KOPT-K1 (cell line): ENCODE results near the gene GRIN3B.

ENCODE experiments used
- H3K27ac ChIP-seq: fragments of 200-600 bp; sonication (generic); 2 replicates; pipeline ENCODE4 v1.5.1; 2016; ENCODE audit warnings: antibody characterized with exemption, mild to moderate bottlenecking, low read depth, low read length; ENCODE audit not compliant: poor library complexity, severe bottlenecking
- H3K36me3 ChIP-seq: fragments of 200-600 bp; sonication (generic); 2 replicates; pipeline ENCODE4 v1.5.1; 2017; ENCODE audit warnings: antibody characterized with exemption, mild to moderate bottlenecking, low read length, moderate library complexity; ENCODE audit not compliant: insufficient read depth
- H3K9me3 ChIP-seq: fragments of 200-600 bp; sonication (generic); 2 replicates; pipeline ENCODE4 v1.5.1; 2017; ENCODE audit warnings: antibody characterized with exemption, low read length, mild to moderate bottlenecking; ENCODE audit not compliant: insufficient read depth, poor library complexity, severe bottlenecking

The GRIN3B gene

DNA sequence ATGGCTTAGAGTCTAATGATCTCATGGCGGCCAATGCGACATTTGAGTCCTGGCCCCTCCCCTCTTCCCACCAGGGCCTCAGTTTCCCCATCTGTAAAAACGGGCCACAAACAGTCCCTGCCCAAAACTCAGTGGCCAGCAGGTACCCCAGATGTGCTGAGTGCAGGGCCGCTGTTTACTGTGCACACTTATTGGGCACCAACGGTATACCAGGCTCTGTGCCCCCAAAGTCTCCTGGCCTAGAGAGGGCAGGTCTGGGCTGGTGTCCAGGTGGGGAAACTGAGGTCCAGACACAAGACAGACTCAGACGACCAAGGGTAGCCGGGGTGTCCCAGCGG, 39.6 kb upstream of the GRIN3B start:
- no peak overlapping the region for H3K27ac ChIP-seq
- H3K36me3 ChIP-seq: peaks cover 9% of the 10 kb centered on the region; the same call in 1 of the 2 replicates
- no peaks in the 10 kb centered on the region for H3K9me3 ChIP-seq

DNA sequence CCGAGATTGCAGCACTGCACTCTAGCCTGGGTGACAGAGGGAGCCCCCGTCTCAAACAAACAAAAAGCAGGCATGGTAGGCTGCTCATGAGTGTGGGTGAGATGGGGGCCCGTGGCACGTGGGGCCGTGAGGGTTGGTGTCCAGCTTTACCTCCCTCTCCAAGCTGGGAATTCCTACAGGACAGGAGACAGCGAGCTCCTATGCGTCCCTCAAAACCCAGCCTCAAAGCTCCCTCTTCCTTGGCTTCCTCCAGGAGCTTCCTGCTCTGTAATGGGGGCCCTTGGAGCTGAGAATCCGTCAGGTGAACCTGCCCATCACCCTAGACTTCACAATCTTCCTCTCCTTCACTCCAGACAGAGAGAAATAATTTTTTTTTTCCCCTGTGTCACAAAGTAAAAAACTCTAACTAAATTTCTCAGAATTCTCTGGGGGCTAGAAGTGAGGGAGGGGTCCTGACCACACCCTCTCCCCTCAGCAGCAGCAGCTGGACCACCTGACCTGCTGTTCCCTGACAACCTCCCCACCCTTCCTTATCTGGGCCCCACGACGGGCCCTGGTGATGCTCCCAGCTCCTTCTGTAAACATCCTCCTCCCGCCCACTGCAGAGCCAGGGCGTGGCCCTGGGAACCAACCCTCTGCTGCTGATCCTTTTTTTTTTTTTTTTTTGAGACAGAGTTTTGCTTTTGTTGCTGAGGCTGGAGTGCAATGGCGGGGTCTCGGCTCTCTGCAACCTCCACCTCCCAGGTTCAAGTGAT, 38.2 kb upstream of the GRIN3B start:
- H3K36me3 ChIP-seq: peaks cover 9% of the 10 kb centered on the region; the same call in 1 of the 2 replicates
- H3K9me3 ChIP-seq: no peaks in the 10 kb centered on the region
- no peak overlapping the region for H3K27ac ChIP-seq

DNA sequence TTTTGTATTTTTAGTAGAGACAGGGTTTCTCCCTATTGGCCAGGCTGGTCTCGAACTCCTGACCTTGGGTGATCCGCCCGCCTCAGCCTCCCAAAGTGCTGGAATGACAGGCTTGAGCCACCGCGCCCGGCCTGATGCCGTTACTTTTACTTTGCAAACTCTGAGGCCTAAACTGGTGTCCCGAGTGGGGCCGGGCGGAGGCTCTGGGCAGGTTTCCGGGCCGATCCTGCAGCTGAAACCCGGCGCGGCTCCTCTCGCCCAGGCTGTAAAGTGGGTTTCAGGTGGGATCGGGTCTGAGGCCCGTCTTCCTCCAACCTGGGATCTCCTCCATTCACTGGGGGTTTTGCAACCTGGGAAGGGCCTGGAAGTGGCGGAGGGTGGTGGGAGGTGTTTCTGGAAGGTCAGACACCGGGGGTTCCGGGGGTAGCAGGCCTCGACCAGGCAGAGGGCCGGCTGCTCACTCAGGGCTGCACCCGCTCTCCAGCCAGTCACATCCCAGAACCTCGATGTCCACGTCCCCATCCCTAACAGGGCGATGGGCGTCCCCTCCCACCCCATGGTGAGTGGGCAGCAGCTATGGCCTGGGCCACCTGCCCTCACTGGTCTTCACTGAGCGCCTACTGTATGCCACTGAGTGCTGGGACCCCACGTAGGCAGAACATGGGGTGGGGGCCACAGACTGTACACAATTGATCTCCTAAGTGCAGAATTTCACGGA, 37.4 kb upstream of the GRIN3B start:
- Histone ChIP-seq H3K27ac (no peak overlapping the region), H3K36me3 (peaks cover 9% of the 10 kb centered on the region; the same call in 1 of the 2 replicates), H3K9me3 (no peaks in the 10 kb centered on the region)

DNA sequence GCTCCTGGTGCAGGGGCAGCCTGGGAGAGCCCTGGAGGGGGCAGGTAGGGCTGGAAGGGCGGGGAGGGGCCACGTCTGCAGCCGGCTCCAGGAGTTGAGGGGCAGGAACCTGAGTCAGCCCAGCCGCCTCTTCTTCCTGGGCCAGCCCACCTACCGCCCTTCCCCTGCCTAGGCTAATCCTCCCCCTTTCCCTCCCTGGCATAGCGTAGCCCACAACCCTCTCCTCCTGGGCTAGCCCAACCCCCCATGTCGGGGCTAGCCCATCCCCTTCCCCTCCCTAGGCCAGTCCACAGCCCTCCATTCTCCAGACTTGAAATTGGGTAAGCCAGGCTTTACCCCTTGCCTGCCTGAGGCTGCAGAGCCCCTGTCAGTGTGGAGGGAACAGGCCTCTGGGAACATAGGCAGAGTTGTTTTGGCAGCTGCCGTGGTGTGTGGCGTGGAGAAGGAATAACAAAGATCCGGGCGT, 36.7 kb upstream of the GRIN3B start:
- Histone ChIP-seq H3K9me3 (no peaks in the 10 kb centered on the region), H3K27ac (no peak overlapping the region), H3K36me3 (peaks cover 11% of the 10 kb centered on the region; the same call in 1 of the 2 replicates)

DNA sequence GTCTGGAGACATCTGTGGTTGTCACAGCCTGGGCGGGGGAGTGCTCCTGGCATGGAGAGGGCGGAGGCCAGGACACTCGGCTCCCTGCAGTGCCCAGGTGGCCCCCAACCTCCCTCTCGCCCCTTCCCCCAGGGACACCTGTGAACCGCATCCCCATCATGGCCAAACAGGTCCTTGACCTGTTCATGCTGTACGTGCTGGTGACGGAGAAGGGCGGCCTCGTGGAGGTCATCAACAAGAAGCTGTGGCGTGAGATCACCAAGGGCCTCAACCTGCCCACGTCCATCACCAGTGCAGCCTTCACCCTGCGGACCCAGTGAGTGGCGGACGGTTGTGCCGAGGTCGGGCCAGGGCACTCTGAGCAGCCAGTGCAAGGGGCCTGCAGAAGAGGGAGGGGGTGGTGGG, 36.1 kb upstream of the GRIN3B start:
- H3K27ac ChIP-seq: no peak overlapping the region
- no peaks in the 10 kb centered on the region for H3K9me3 ChIP-seq
- H3K36me3 ChIP-seq: peaks cover 15% of the 10 kb centered on the region; the same call in 1 of the 2 replicates

DNA sequence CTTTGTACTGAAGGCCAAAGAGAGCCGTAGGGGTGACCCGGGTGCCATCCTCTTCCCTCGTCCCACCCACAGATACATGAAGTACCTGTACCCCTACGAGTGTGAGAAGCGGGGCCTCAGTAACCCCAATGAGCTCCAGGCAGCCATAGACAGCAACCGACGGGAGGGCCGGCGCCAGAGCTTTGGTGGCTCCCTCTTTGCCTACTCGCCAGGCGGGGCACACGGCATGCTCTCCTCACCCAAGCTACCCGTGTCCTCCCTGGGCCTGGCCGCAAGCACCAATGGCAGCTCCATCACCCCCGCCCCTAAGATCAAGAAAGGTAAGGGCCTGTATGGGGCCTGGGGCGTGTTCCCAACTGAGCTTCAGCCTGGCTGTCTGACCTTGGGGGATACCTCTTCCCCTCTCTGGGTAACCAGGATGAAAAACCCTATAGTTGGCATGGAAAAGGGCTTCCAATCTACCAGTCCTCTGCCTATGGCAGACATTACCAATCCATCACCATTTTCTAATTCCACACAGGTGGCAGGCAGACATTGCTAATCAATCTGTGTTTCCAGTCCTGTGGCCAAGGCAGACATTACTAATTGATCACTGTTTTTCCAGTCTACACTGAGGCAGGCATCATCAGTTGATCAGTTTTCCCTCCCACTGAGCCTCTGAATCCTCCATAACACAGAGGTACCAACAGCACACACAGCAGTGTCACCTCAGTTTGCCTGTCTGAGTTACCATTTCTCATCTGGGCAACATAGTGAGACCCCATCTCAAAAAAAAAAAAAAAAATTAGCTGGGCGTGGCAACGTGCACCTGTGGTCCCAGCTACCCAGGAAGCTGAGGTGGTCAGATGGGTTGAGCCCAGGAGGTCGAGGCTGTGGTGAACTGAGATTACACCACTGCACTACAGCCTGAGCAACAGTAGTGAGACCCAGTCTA, 35.2 kb upstream of the GRIN3B start:
- H3K9me3 ChIP-seq: peaks cover 1% of the 10 kb centered on the region
- no peak overlapping the region for H3K27ac ChIP-seq
- peaks cover 15% of the 10 kb centered on the region for H3K36me3 ChIP-seq

DNA sequence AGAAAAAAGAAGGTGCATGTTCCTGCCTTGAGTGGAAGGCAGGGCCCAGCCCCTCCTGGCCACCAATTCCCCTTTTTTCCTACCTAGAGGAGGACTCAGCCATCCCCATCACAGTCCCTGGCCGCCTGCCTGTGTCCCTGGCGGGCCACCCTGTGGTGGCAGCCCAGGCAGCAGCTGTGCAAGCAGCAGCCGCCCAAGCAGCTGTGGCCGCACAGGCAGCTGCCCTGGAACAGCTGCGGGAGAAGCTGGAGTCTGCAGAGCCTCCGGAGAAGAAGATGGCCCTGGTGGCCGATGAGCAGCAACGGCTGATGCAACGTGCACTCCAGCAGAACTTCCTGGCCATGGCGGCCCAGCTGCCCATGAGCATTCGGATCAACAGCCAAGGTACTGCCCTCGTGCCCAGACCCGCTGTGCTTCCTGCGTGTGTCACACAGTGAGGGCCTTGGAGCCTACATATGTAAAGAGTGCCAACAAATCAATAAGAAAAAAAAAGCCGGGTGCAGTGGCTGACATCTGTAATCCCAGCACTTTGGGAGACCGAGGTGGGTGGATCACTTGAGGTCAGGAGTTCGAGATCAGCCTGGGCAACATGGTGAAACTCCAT, 33.6 kb upstream of the GRIN3B start:
- peaks cover 14% of the 10 kb centered on the region for H3K9me3 ChIP-seq
- H3K36me3 ChIP-seq: peaks cover 27% of the 10 kb centered on the region
- no peak overlapping the region for H3K27ac ChIP-seq

DNA sequence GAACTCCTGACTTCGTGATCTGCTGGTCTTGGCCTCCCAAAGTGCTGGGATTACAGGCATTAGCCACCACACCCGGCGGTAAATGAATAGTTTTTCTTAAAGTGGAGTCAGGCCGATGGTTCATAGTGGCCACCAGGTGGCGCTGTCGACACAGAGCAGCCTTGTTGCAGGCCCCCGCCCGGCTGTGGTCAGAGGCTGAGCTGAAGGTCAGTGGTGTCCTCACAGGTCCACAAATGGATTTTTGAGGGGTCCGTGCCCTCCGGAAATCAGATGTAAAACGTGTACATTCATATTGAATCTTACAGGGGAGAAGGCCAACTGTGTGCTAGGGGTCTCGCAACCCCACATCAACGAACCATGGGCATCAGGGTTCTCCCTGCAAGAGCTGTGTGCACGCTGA, 29.5 kb upstream of the GRIN3B start:
- Histone ChIP-seq H3K36me3 (peaks cover 19% of the 10 kb centered on the region), H3K27ac (no peak overlapping the region), H3K9me3 (peaks cover 14% of the 10 kb centered on the region)

DNA sequence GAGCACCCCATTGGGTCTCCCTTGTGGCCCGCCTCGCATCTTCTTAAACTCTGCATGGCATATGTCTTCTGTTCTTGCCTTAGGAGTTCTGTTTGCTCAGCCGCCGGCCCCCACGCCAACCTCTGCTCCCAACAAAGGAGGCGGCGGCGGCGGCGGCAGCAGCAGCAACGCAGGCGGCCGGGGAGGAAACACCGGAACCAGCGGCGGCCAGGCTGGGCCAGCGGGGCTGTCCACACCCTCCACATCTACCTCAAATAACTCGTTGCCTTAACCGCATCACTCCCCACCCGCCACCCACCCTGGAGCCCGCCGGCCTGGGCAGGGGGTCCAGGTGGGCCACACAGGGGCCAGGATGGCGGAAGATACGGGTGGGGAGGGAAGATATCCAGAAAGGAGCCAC, 28.4 kb upstream of the GRIN3B start:
- no peak overlapping the region for H3K27ac ChIP-seq
- peaks cover 14% of the 10 kb centered on the region for H3K9me3 ChIP-seq
- H3K36me3 ChIP-seq: peaks cover 19% of the 10 kb centered on the region

DNA sequence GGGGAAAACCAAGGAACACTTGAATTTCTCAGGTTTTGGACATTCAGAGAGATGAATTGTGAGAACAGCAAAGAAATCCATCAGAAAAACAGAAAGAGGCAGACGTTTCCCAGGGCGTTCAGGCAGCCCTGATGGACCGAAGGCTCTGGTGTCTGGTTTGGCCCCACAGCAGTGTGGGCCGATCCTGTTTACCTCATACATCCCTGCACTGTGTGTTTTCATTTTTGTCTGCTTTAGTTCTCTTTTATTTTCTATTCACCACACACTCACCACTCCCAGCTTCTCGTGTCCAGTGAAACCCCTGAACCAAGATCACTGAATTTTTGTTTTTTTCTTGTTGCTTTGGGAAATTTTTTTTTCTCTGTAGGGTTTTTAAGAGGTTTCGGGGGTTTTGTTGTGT, 27.9 kb upstream of the GRIN3B start:
- peaks cover 19% of the 10 kb centered on the region for H3K36me3 ChIP-seq
- H3K27ac ChIP-seq: no peak overlapping the region
- peaks cover 14% of the 10 kb centered on the region for H3K9me3 ChIP-seq

DNA sequence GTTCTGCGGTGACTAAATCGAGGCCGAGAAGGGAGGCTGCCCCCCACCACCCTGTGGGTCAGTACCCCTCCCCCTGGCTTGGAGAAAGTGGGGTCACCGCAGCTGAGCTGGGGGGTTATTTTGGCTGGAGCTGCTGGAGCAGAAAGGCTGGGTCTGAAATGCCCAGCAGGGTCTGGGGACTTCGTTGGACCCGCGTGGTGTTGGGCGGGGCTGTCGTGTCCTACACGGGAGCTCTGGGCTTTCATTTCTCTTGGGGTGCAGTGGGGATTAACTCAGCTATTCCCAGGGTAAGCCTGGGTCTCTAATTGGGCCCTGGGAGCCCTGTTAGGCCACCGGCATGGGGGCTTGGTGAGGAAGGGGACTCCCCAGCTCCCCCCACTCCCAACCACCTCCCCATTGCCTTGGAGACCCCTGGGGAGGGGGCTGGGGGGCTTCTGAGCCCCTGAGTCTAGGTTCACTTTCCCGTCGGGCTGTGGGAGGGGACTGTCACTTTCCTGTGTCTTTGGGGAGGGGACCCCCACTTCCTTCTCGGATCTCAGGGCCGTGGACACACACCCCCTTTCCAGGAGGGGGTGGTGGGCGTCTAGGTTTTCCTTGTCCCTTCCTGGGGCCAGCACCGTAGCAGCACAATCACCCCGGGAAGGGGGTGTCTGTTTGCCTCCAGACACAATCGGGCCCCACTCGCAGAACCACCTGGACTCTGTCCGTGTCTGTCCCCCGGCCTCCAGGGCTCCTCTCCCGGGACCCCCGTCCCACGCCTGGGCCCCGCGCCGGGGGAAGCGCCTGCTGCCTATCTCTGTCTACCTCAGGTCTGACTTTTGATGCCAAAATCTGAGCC, 26.3 kb upstream of the GRIN3B start:
- peaks cover 12% of the 10 kb centered on the region for H3K36me3 ChIP-seq
- no peak overlapping the region for H3K27ac ChIP-seq
- H3K9me3 ChIP-seq: peaks cover 14% of the 10 kb centered on the region

DNA sequence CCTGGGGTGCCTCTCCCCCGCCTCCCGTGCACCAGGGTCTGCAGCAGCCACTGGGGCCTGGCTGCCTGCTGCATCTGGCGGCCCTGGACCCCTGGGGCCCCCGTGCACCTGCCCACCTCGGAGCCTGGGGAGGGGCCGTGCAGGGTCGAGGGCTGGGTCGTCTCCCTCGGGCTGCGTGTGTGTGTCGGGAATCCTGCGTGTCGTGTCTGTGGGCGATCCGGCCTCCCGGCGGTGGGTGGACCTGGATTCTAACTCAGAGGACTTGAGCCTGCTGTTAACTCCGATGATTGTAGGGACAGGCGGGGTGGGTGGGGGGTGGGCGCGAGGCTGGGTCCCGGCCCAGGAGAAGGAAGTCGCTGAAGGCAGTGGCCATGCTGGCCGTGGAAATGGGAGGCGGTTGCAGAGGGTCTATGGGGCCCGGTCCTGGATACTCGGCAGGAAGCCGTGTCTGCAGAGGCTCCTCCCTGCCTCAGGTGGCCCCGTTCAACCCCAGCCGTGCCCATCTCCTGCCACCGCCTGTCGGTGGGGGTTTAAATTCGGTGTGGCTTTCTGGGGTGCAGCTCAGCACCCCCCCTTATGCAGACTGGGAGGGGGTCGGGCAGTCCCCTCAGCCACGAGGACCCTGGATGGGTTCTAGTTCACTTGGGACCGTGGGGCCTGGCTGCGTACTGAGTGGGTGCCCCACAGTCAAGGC, 25.5 kb upstream of the GRIN3B start:
- H3K9me3 ChIP-seq: peaks cover 14% of the 10 kb centered on the region
- H3K36me3 ChIP-seq: peaks cover 12% of the 10 kb centered on the region
- no peak overlapping the region for H3K27ac ChIP-seq

DNA sequence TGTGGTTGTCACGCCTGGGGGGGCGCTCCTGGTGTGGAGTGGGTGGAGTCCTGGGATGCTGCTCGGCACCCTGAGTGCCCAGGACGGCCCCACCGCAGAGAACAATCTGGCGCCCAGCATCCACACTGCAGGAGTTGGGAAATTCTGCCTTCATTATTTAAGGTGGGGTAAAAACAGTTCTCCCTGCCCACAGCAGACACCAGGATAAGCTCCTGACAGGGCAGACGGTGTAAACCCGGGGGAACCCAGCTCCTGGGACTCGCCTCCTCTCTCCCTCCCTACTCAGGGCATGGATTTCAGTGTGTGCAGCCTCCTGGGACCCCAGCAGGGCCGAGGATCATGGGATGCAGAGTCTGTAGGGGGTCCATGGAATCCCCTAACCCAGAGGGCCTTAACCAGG, 23.7 kb upstream of the GRIN3B start:
- H3K36me3 ChIP-seq: peaks cover under 1% of the 10 kb centered on the region; the same call in 1 of the 2 replicates

More for the DNA sequence above, 23.7 kb upstream of the GRIN3B start:
- Histone ChIP-seq H3K9me3 (no peaks in the 10 kb centered on the region), H3K27ac (no peak overlapping the region)
